ENCODE results near the gene ROMO1. TPM values are rescaled to one million over a fixed set of nuclear protein-coding genes. Genes with fewer than 3 reads are reported as not detected.

The ROMO1 gene
- total RNA-seq: 100 to 1,000 TPM; 215 to 328 (median 269) TPM

GRCh38 chr20:35699127-35699956, at the start of gene ROMO1, which contains the start of gene NFS1:
Gene ROMO1, plus strand, starts transcription at chr20:35699405. Its CDS starts 228 bp downstream, at chr20:35699633.
Gene NFS1, minus strand, starts transcription at chr20:35699352. Its CDS starts 64 bp downstream, at chr20:35699288.
- TF ChIP-seq, protein P1, sequence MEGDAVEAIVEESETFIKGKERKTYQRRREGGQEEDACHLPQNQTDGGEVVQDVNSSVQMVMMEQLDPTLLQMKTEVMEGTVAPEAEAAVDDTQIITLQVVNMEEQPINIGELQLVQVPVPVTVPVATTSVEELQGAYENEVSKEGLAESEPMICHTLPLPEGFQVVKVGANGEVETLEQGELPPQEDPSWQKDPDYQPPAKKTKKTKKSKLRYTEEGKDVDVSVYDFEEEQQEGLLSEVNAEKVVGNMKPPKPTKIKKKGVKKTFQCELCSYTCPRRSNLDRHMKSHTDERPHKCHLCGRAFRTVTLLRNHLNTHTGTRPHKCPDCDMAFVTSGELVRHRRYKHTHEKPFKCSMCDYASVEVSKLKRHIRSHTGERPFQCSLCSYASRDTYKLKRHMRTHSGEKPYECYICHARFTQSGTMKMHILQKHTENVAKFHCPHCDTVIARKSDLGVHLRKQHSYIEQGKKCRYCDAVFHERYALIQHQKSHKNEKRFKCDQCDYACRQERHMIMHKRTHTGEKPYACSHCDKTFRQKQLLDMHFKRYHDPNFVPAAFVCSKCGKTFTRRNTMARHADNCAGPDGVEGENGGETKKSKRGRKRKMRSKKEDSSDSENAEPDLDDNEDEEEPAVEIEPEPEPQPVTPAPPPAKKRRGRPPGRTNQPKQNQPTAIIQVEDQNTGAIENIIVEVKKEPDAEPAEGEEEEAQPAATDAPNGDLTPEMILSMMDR (IDR thresholded peaks at IDR 0.05; ENCODE audit: low read depth): no peak

GRCh38 chr20:35650632-35651031, 48.6 kb upstream of the ROMO1 start:
- TF ChIP-seq, protein P1 (IDR thresholded peaks at IDR 0.05; ENCODE audit: low read depth): no peak

DNA sequence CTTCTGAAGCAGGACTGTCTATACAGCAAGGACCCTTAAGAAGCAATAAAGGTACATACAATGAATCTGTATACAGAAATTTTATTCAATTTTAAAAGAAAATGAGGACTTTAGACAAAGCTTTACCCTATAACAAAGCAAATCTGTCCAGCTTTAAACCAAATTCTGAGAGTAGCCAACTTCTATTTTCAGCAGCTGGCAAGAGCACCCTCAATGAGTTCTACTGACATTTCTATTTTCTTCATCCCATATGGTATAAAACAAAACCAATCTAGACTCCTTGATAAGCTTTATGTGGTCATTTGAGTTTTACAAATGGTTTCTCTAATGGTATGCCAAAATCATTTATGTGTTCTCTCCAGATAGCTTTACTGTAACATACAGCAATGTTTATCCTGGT, 47.2 kb upstream of the ROMO1 start:
- TF ChIP-seq, protein P1 (IDR thresholded peaks at IDR 0.05; ENCODE audit: low read depth): no peak

GRCh38 chr20:35652641-35653429, 46.4 kb upstream of the ROMO1 start:
- TF ChIP-seq, protein P1 (IDR thresholded peaks at IDR 0.05; ENCODE audit: low read depth): no peak

- TF ChIP-seq, protein P1 (IDR thresholded peaks at IDR 0.05; ENCODE audit: low read depth): no peak
These were observed 45.8 kb upstream of the ROMO1 start for GRCh38 chr20:35653430-35653734.

GRCh38 chr20:35653893-35654292, 45.3 kb upstream of the ROMO1 start:
- TF ChIP-seq, protein P1 (IDR thresholded peaks at IDR 0.05; ENCODE audit: low read depth): no peak

DNA sequence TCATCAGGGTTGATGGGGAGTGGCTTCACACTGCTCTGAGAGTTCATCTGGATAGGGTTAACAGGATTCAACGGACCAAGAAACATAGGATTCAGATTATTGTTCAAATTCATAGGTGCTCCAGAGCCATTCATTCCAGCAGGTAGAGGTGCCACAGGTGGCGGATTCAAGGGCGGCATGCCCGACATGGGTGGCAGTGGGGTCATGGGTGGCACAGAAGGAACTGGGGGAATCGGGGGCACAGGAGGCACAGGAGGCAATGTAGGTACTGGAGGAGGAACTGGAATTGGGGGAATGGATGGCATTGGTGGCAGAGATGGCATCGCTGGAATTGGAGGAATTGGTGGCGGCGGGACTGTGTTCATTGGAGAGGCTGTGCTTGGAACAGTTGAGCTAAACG, 44.8 kb upstream of the ROMO1 start:
- TF ChIP-seq, protein P1 (IDR thresholded peaks at IDR 0.05; ENCODE audit: low read depth): no peak

Data from subcutaneous adipose tissue (tissue), 4 donors.